Measurements from ENCODE around the gene NPM3. TPM values are rescaled to one million over a fixed set of nuclear protein-coding genes. Genes with fewer than 3 reads are reported as not detected.

The NPM3 gene
- total and polyA plus RNA-seq, 2 of the 8 experiments (the other 6 are each of a cell fraction or from before 2014, with no cell fraction given) = 127 to 175 TPM

DNA sequence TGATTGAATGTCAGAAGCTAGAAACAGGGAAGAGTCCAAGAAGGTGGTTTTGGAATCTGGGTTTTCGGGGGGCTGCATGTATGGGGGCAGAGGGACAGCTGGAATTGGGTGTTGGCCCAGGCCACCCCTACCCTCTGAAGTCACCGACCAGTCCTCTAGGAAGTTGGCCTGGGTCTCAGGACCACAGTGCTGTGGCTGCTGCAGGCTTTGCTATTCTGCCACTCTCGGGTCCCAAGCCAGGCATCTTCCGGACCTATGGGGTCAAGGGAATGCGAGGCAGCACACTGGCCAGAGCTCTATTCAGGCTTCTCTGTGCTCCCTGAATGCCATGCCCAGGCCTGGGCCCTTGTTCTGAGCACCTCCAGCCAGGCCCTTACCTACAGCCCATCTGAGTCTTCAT, 20.5 kb downstream of the NPM3 start:
- H2BK20ac ChIP-seq (ENCODE audit: low read length) = no peak overlapping the region
- peaks cover 0 to 5% (median 4%) of the 10 kb centered on the region in 4 experiments; a peak in 3 of 7 replicates for H3K27me3 ChIP-seq (replicated peaks in 1 of 4; ENCODE audit: control insufficient read depth in 3 of 4, extremely low read depth in 1 of 4, insufficient read depth in 3 of 4, low read length in 3 of 4)
- no peak overlapping the region for H4K91ac ChIP-seq (replicated peaks; ENCODE audit: insufficient read length, low read length)
- H2BK15ac ChIP-seq (ENCODE audit: low read length) = no peak overlapping the region
- DNase-seq (ENCODE audit: low read depth in 1 of 2, low spot score in 2 of 2) (no peak), FAIRE-seq (no peak)
- no peaks in the 10 kb centered on the region for H3K79me1 ChIP-seq (ENCODE audit: low read depth, low read length)
- no peak overlapping the region for H2BK5ac ChIP-seq (ENCODE audit: low read depth, low read length)
- H3K27ac ChIP-seq (ENCODE audit: low read depth, low read length) = no peak overlapping the region
- no peak overlapping the region for H2BK120ac ChIP-seq (replicated peaks; ENCODE audit: low read depth, low read length)
- no peak overlapping the region for H3K9ac ChIP-seq (replicated peaks in 1 of 4; ENCODE audit: extremely low read depth in 1 of 4, low read depth in 3 of 4, low read length in 3 of 4)
- H3K4me2 ChIP-seq (ENCODE audit: insufficient read depth in 1 of 2, low read depth in 2 of 2, low read length in 2 of 2) = no peak overlapping the region
- H3K23me2 ChIP-seq (ENCODE audit: low read depth, low read length) = no peaks in the 10 kb centered on the region
- H3K4ac ChIP-seq (replicated peaks; ENCODE audit: insufficient read length, low read depth, low read length) = no peak overlapping the region
- CTCF ChIA-PET (ENCODE audit: partially characterized antibody) = interaction anchor here (1.1 to 8.8 kb wide), 4 partner anchors 8 to 69 kb away, joined by 3 to 89 read pairs (median 28); no protein-coding TSS in a partner anchor
- H3K9me3 ChIP-seq (ENCODE audit: insufficient read depth in 2 of 2, low read depth in 1 of 2, low read length in 1 of 2) = no peaks in the 10 kb centered on the region
- no peak overlapping the region for H2BK12ac ChIP-seq (ENCODE audit: low read depth, low read length)
- H4K5ac ChIP-seq (ENCODE audit: insufficient read length, low read depth, low read length) = no peak overlapping the region
- H3K23ac ChIP-seq (ENCODE audit: insufficient read length) = no peak overlapping the region
- no peak overlapping the region for H3K4me3 ChIP-seq (ENCODE audit: extremely low read depth in 1 of 4, insufficient read depth in 2 of 4, low read depth in 3 of 4, low read length in 4 of 4)
- H3K36me3 ChIP-seq (ENCODE audit: control insufficient read depth in 2 of 4, insufficient read depth in 4 of 4, low read length in 3 of 4) = no peaks in the 10 kb centered on the region
- no peak overlapping the region for H3K56ac ChIP-seq (replicated peaks; ENCODE audit: insufficient read length, low read depth, low read length)
- H4K20me1 ChIP-seq (replicated peaks in 1 of 2; ENCODE audit: control insufficient read depth in 1 of 2, insufficient read depth in 2 of 2, low read length in 2 of 2) = no peaks in the 10 kb centered on the region
- 83% methylated on average over 5 of the region's 5 CpGs; no CpG with 5 or more reads in 1 of the 2 experiments for WGBS, 2 experiments (ENCODE audit: extremely low coverage in 1 of 2, insufficient coverage in 1 of 2, insufficient read length in 1 of 2, insufficient replicate concordance in 2 of 2, low coverage in 1 of 2, low lambda C conversion rate in 2 of 2, missing lambda C conversion rate in 1 of 2)
- H3K79me2 ChIP-seq (ENCODE audit: control insufficient read depth in 1 of 2, insufficient read depth in 2 of 2, low read length in 2 of 2) = no peaks in the 10 kb centered on the region
- no peak overlapping the region for H3K14ac ChIP-seq (ENCODE audit: insufficient read length)
- H4K8ac ChIP-seq (ENCODE audit: extremely low read depth, insufficient read depth, low read length) = no peak overlapping the region; the same call in 1 of the 2 replicates
- POLR2A ChIA-PET (ENCODE audit: partially characterized antibody) = interaction anchor here (1.4 kb wide), 1 partner anchor 18 kb away, joined by 3 read pairs; no protein-coding TSS in a partner anchor
- no peak overlapping the region for H2AFZ ChIP-seq (ENCODE audit: low read length)
- no peak overlapping the region for H2AK5ac ChIP-seq (ENCODE audit: low read depth, low read length)
- H3K4me1 ChIP-seq (replicated peaks in 1 of 4; ENCODE audit: control insufficient read depth in 3 of 4, insufficient read depth in 4 of 4, low read length in 3 of 4) = peaks cover 0 to 9% (median 7%) of the 10 kb centered on the region in 4 experiments; a peak in 6 of 7 replicates
- H3K18ac ChIP-seq (ENCODE audit: extremely low read depth, low read length) = no peak overlapping the region
- TF ChIP-seq SRF (IDR thresholded peaks at IDR 0.05; ENCODE audit: low read depth, low read length) = no peak
- no peak for TF ChIP-seq MAFK (IDR thresholded peaks at IDR 0.05; ENCODE audit: low read depth, low read length)
- no peak for TF ChIP-seq YY1 (IDR thresholded peaks at IDR 0.05; ENCODE audit: low read depth, low read length)
- no peak for TF ChIP-seq RNF2 (IDR thresholded peaks at IDR 0.05; ENCODE audit: borderline replicate concordance, low read depth, low read length, missing control alignments, poor library complexity, severe bottlenecking)
- TF ChIP-seq HDAC6 (IDR thresholded peaks at IDR 0.05; ENCODE audit: low read depth, low read length) = no peak
- TF ChIP-seq TBP (IDR thresholded peaks at IDR 0.05; ENCODE audit: low read depth, low read length) = no peak
- no peak for TF ChIP-seq EP300 (IDR thresholded peaks at IDR 0.05; ENCODE audit: borderline replicate concordance in 1 of 2, low read depth in 2 of 2, low read length in 2 of 2)
- no peak for TF ChIP-seq CTCF (IDR thresholded peaks at IDR 0.05; ENCODE audit: control extremely low read depth in 1 of 3, insufficient read depth in 1 of 3, low read depth in 1 of 3, low read length in 3 of 3)
- TF ChIP-seq SP4 (IDR thresholded peaks at IDR 0.05; ENCODE audit: low read length) = no peak
- no peak for TF ChIP-seq CBX5 (IDR thresholded peaks at IDR 0.05; ENCODE audit: low read depth, low read length)
- TF ChIP-seq RAD21 (IDR thresholded peaks at IDR 0.05 in 1 of 2, conservative IDR thresholded peaks at IDR 0.05 in 1 of 2; ENCODE audit: low read depth in 2 of 2, low read length in 2 of 2) = no peak

All from H1 (cell line).